ENCODE results near the gene OCA2. TPM values are rescaled to one million over a fixed set of nuclear protein-coding genes. Genes with fewer than 3 reads are reported as not detected.
A peak's percentile ranks its signal among the peaks of the same experiment; 100 is the strongest.

OCA2 gene
- total RNA-seq, 1 donor, result not detected

- no peak for DNase-seq (ENCODE audit: low read depth in 2 of 3, low spot score in 2 of 3)
These were observed 6.7 kb upstream of the OCA2 start for GRCh38 chr15:28105793-28106192.

GRCh38 chr15:28105224-28105791, 6.2 kb upstream of the OCA2 start:
- no peak for DNase-seq (ENCODE audit: low read depth in 2 of 3, low spot score in 2 of 3)

GRCh38 chr15:28104326-28104725, 5.2 kb upstream of the OCA2 start:
- DNase-seq (ENCODE audit: low read depth in 2 of 3, low spot score in 2 of 3), result no peak

DNA sequence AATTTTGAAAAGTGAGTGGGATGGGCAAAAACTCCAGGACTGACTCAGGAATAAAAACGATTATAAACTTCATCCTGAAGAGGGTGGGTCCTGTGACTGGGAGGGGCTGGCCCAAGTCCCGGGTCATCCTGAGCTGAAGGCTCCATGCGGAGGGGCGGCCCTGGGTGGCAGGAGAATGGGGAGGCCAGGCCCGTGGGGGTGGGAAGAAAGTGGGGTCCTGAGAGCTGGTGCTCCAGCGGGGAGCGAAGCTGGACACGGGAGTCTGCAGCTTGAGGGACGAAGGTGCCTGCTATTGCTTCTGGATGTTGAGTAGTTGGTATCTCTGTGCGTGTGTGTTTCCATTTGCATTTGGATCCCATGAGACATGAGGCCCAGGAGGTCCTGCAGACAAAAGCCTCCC, 4.7 kb upstream of the OCA2 start:
- DNase-seq (ENCODE audit: low read depth in 2 of 3, low spot score in 2 of 3), result no peak

DNA sequence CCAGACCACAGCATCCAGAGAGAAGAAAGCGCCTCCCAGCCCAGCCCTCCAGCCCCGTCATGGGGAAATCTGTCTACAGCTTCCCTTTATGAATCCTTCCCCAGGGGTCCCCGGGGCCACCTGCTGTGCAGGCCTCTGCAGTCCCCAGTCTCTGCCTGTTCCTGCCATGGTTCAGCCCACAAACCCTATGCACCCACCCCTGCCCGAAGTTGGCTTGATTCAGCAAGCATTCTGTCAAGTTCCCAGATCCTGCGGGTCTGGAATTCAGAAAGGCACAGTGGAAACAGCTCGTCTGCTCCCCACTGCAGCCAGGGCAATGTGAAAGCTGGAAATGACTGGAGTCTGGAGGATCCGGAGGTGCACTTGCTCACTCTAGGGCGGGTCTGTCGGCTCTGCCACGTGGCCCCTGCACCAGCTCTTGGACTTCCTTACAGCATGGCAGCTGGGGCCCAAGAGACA, 2.9 kb upstream of the OCA2 start:
- no peak for DNase-seq (ENCODE audit: low read depth in 2 of 3, low spot score in 2 of 3)

- DNase-seq (ENCODE audit: low read depth in 2 of 3, low spot score in 2 of 3), result no peak
These were observed 2.1 kb upstream of the OCA2 start for GRCh38 chr15:28101201-28101600.

DNA sequence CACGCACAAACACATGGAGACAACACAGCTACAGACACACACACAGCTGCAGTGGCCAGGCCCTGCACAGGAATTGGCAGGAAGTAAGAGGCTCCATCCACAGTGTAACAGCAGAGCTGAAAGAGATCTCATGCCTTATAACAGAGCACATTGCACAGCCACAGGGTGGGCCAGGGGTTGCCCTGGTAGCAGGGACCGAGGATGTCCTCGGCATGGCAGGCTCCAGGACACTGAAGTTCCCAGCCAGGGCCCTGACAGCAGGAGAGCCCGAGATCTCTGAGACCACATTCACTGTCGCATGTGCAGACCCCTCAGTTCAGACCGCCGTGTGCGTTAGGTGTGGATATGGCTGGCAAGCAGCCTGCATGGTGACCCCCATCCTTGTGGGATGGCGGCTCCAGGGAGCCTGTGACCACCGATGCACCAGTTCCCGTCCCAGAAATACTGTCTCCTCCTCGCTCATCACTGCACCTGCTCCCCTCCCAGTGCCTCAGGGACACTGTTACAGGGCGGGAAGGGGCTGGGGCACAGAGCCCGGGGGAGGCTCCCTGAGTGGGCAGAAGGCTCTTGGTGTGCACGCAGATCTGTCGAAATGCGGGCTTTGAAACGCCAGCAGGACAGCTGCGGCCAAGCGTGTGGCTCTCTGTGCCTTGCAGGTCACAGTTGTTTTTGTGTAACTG, 1.5 kb upstream of the OCA2 start:
- DNase-seq (ENCODE audit: low read depth in 2 of 3, low spot score in 2 of 3), result no peak

DNA sequence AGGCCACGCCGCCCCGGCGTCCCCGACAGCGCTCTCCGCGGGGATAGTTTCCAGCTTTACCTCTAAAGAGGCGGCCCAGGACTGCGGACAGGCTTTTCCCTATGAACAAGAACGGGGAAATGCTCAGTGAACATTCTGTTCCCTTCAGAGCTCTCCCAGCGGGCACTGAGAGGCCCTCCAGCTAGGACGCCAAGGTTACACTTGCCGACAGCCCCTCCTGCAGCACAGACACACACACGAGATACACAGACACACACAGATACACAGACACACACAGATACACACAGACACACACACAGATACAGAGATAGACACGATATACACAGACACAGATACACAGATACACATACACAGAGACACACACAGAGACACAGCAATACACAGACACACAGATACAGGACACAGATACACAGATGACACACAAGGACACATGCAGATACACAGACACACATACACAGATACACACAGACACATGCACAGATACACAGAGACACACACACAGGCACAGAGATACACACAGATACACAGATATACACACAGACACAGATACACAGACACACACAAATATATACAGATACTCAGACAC, 533 bp upstream of the OCA2 start:
- DNase-seq (ENCODE audit: low read depth in 2 of 3, low spot score in 2 of 3), result no peak

DNA sequence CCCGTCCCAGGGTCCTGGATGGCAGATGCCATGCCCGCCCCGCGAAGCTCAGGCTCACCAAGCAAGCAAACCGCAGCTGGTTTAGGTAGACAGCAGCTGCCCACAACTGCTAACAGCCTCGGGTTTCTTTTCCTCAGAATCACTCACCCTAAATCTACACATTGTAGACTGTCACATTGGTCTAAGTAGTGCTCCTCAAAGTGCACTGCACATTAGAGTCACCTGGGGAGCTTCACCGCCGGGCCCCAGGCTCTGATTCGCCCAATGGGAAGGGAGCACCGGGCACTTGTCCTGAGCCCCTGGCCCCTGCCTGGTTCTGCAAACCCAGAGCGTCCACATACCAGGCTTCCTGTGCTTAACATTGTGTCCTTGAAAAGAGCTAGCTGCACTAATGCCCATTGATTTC, 752 bp downstream of the OCA2 start:
- no peak for DNase-seq (ENCODE audit: low read depth in 2 of 3, low spot score in 2 of 3)

DNA sequence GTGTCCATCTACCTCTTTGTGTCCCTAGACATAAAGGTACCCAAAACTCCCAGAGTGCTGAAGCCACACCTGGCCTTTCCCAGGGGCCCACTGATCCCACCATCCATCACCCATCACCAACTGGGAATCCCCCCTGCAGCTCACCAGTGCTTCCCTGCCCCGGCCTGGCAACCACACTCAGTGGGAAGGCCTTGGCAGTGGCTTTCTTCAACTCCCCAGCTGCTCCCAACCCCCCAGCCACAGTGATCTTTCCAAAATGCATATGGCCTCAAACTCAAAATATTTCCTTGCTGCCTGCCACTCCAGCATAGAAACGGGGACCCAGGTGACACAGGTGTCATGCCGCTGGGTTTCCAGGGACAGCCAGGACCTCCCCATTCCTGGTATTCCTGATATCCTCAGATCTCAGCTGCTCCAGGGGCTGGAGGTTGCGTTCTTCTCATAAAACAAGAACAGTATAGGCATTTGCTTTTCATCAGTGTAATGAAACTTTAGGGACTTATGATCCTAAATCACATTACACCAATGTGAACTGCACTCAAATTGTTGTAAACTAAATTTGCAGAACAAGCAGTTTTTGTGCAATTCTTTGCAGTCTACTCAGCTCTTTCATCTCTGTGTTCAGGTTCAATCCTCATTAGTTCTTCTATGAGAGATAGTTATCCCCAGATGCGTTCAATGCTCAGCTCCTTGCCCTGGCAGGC, 1.3 kb downstream of the OCA2 start:
- DNase-seq (ENCODE audit: low read depth in 2 of 3, low spot score in 2 of 3), result no peak

DNA sequence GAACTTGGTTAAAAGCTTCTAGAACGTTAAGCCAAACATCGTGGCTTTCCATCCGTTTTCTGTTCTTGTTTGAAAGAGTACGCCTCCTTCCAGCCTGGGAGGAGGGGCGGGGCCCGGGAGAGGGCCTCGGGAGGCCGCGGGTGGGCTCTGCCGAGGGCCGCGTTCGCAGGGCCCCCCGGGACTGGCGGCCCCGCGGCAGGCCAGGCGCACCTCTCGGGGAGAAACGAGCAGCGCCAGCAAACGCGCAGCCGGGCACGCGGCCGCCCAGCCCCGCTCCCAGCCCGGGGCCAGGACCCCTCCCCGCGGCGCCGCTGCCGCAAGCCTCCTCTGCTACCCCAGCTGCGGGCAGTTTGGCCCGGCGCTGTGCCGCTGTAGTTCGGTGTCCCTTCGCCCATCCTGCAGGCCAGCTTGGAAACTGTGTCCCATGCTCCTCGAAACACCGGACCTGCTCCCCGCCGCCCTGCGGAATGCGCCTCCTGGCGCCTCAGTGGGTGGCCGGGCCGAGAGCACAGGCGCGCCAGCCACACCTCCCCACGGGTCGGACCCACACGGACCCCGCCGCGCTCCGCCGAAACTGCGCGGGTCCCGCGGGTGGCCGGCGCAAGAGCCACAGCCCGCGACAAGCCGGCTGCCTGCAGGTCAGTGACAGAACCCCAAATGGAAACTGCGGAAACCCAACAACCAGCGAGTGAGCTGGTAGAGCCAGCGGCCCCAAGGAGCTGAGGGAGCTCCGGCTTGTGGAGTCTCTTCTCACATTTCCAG, 2.3 kb downstream of the OCA2 start:
- peak in 1 of 3 donors; percentile 13 for DNase-seq (ENCODE audit: low read depth in 2 of 3, low spot score in 2 of 3)

GRCh38 chr15:28096411-28096669, 2.8 kb downstream of the OCA2 start:
- DNase-seq (ENCODE audit: low read depth in 2 of 3, low spot score in 2 of 3), result no peak

GRCh38 chr15:28094732-28095521, 4.2 kb downstream of the OCA2 start:
- DNase-seq (ENCODE audit: low read depth in 2 of 3, low spot score in 2 of 3), result peak in 2 of 3 donors; percentile 26 to 27

- DNase-seq (ENCODE audit: low read depth in 2 of 3, low spot score in 2 of 3), result no peak
These were observed 5.2 kb downstream of the OCA2 start for GRCh38 chr15:28093752-28094535.

DNA sequence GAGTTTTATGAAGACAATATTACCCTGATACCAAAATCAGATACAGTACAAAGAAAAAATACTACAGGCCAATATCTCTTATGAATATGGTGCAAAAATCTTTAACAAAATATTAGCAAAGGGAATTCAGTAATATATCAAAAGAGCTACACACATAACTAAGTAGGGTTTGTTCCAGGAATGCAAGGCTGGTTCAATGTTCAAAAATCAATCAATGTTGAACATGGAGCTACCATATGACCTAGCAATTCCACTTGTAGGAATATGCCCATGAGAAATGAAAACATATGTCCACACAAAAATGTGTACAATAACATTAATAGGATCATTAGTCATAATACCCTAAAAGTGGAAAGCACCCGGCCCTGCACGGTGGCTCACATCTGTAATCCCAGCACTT, 7.8 kb downstream of the OCA2 start:
- DNase-seq (ENCODE audit: low read depth in 2 of 3, low spot score in 2 of 3), result no peak

- DNase-seq (ENCODE audit: low read depth in 2 of 3, low spot score in 2 of 3), result peak in 2 of 3 donors; percentile 62 to 82
These were observed 12.9 kb downstream of the OCA2 start for GRCh38 chr15:28086175-28086703.

GRCh38 chr15:28085489-28086174, 13.5 kb downstream of the OCA2 start:
- no peak for DNase-seq (ENCODE audit: low read depth in 2 of 3, low spot score in 2 of 3)

DNA sequence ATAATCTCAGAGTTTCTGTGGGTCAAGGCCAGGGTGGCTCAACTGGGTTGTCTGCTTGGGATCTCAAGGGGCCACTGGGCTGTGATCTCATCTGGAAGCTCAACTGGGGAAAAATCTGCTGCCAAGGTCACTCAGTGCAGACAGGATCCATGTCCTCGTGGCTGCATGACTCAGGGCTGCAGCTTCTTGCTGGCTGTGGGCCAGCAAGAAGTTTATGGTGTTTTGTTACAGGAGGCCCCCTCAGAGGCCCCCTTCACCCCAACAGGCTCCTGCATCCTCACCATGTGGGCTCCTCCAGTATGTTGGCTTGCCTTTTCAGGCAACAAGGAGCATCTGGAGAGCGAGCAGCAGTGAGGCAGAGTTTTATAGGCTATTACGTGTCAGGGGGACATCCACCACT, 14.6 kb downstream of the OCA2 start:
- DNase-seq (ENCODE audit: low read depth in 2 of 3, low spot score in 2 of 3), result no peak
